ENCODE data around the gene FAM81A.
"Not testable (repeated sequence)": the region's sequence is repeated elsewhere in the genome, so short reads cannot be mapped to it uniquely, and the experiment has no call there.

Gene FAM81A

DNA sequence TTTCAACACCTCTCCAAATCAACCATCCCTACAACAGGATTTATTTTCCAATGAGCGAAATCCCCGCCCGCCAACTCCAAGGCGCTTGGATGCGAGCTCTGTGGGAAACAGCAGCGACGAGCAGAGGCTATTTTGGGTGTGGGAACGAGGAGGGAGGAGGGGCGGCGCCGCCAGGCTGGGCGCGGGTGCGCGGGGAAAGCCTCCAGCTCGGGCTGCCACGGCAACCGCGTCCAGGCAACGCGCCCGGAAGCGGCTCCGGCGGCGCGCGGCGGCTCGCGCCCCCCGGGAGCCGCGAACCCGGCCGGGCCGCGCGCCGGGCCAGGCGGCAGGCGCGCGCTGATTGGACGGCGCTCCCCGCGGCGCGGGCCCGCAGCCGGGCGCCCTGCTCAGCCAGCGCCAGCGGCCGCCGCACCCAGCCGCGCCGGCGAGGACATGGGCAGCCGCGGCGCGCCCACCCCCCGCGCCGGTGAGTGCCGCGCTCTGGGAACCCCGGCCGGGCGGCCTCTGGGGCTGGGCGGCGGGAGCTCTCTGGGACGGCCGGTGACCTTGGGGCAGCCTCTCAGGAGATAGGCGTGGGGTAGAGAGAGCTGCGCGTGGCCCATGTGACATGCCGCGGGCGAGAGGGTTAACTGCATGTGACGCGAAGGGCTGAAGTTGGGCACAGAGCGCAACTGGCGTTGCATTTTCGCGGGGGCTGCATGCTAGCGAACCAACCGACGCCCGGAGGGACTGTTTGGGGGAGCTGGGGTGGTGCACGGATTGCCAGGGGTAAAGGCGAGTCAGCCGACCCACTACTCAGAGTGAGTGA lies at the start of gene FAM81A:
Gene FAM81A, plus strand, starts transcription at position 370 of the 808 bp plus-strand sequence. CDS start 20,441 bp downstream, outside the sequence.
- no peak within 1 kb of the TSS for H3K27ac ChIP-seq (ENCODE audit: low read depth, low read length)
- peak within 1 kb of the TSS; percentile 44 for H3K9ac ChIP-seq (ENCODE audit: low read length)
- peaks cover 14% of the 10 kb centered on the region for H3K4me1 ChIP-seq (ENCODE audit: insufficient read depth, low read length)
- H3K4me3 ChIP-seq (ENCODE audit: low read depth in 1 of 2, low read length in 2 of 2) = peak within 1 kb of the TSS; percentile 57 to 65
- H3K9me3 ChIP-seq (ENCODE audit: low read length) = no peaks in the 10 kb centered on the region
- no peaks in the 10 kb centered on the region for H3K27me3 ChIP-seq (ENCODE audit: control insufficient read depth in 1 of 2, insufficient read depth in 2 of 2, low read length in 2 of 2)
- no peaks in the 10 kb centered on the region for H3K36me3 ChIP-seq (ENCODE audit: insufficient read depth, low read length)

DNA sequence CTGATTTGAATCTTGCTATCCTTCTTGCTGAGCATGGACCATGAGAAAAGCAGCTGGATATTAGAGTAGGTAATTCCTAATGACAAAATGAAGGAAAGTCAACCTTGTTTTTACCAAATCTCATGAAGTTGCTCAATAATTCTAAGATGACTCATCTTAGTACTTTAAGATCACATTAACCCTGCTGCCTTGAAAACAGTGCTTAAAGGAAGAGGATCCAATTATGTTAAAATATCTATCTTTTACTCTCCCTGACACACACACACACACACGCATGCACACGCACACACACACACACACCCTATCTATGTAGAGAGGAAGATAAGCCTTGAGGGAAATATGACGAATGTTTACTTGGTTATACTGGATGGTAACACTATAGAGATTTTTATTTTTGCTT lies 49.3 kb upstream of the FAM81A start:
- H3K4me1 ChIP-seq (ENCODE audit: insufficient read depth, low read length) = no peaks in the 10 kb centered on the region
- no peak overlapping the region for H3K27ac ChIP-seq (ENCODE audit: low read depth, low read length)

DNA sequence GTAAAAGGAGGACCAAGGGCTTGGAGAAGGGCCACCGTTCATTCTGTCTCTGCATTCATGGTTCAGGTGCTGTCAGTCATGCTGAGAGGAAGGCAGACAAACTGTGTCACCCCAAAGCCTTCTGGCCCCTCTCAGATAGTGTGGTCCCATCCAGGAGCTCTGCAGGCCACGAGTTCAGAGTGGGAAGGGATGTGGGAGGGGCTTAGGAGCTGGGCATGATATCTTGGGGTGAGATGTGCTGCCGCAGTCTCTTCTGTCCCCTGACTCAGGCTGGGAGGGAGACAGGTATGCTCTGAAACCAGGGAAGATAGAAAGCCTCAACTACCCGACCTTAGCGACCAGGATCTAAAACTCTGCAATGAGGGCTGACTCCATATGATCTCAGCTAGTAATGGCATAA lies 45.7 kb upstream of the FAM81A start:
- Histone ChIP-seq H3K27me3 (ENCODE audit: control insufficient read depth in 1 of 2, insufficient read depth in 2 of 2, low read length in 2 of 2) (no peaks in the 10 kb centered on the region), H3K4me3 (ENCODE audit: low read depth in 1 of 2, low read length in 2 of 2) (no peak overlapping the region), H3K36me3 (ENCODE audit: insufficient read depth, low read length) (no peaks in the 10 kb centered on the region), H3K9ac (ENCODE audit: low read length) (no peak overlapping the region), H3K27ac (ENCODE audit: low read depth, low read length) (no peak overlapping the region), H3K9me3 (ENCODE audit: low read length) (no peaks in the 10 kb centered on the region), H3K4me1 (ENCODE audit: insufficient read depth, low read length) (no peaks in the 10 kb centered on the region)

More for the DNA sequence above, 49.3 kb upstream of the FAM81A start:
- Histone ChIP-seq H3K9ac (ENCODE audit: low read length) (no peak overlapping the region), H3K9me3 (ENCODE audit: low read length) (no peaks in the 10 kb centered on the region), H3K36me3 (ENCODE audit: insufficient read depth, low read length) (no peaks in the 10 kb centered on the region), H3K4me3 (ENCODE audit: low read depth in 1 of 2, low read length in 2 of 2) (no peak overlapping the region), H3K27me3 (ENCODE audit: control insufficient read depth in 1 of 2, insufficient read depth in 2 of 2, low read length in 2 of 2) (no peaks in the 10 kb centered on the region)

DNA sequence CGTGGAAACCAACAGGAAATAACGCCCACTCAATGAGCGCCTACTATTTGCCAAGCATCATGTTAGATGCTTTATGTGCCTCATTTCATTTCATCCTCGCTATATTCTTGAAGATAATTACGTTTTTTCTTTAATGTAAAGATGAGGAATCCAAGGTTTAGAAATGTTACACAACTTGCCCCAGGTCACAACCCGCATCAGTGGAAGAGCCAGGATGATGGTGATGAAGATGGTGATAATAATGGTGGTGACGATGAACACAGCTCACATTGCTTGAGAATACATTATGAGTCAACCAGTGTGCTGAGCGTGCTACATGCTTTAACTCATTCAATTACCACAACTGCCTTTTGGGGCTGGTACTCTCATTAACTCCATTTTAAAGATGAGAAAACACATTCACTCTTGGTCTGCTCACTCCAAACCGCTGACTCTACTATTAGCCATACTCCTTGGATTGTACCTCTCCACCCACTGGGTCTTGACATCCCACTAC lies 43.8 kb upstream of the FAM81A start:
- Histone ChIP-seq H3K4me1 (ENCODE audit: insufficient read depth, low read length) (no peaks in the 10 kb centered on the region), H3K27me3 (ENCODE audit: control insufficient read depth in 1 of 2, insufficient read depth in 2 of 2, low read length in 2 of 2) (no peaks in the 10 kb centered on the region), H3K27ac (ENCODE audit: low read depth, low read length) (no peak overlapping the region), H3K4me3 (ENCODE audit: low read depth in 1 of 2, low read length in 2 of 2) (no peak overlapping the region), H3K9me3 (ENCODE audit: low read length) (no peaks in the 10 kb centered on the region), H3K36me3 (ENCODE audit: insufficient read depth, low read length) (no peaks in the 10 kb centered on the region), H3K9ac (ENCODE audit: low read length) (no peak overlapping the region)

DNA sequence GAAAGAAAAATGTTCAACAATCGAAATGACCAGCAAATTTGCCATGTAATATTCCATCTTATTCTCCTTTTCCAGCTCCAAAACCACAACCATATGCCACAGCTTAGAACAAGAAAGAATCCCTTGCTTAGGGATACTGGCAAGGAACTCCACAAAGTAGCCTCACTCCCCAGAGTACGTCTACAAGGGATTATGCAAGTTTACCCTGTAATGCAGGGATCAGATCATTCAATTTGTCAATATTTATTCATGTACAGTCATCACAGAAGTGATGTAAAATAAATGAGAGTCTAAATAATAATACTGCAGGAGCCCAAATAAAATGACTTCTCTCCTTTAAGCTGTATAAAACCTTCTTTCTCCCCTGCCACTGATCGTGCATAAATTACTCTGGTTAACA lies 41.8 kb upstream of the FAM81A start:
- no peaks in the 10 kb centered on the region for H3K27me3 ChIP-seq (ENCODE audit: control insufficient read depth in 1 of 2, insufficient read depth in 2 of 2, low read length in 2 of 2)
- no peak overlapping the region for H3K4me3 ChIP-seq (ENCODE audit: low read depth in 1 of 2, low read length in 2 of 2)
- H3K27ac ChIP-seq (ENCODE audit: low read depth, low read length) = no peak overlapping the region
- H3K4me1 ChIP-seq (ENCODE audit: insufficient read depth, low read length) = no peaks in the 10 kb centered on the region
- no peaks in the 10 kb centered on the region for H3K9me3 ChIP-seq (ENCODE audit: low read length)
- H3K36me3 ChIP-seq (ENCODE audit: insufficient read depth, low read length) = no peaks in the 10 kb centered on the region
- no peak overlapping the region for H3K9ac ChIP-seq (ENCODE audit: low read length)

DNA sequence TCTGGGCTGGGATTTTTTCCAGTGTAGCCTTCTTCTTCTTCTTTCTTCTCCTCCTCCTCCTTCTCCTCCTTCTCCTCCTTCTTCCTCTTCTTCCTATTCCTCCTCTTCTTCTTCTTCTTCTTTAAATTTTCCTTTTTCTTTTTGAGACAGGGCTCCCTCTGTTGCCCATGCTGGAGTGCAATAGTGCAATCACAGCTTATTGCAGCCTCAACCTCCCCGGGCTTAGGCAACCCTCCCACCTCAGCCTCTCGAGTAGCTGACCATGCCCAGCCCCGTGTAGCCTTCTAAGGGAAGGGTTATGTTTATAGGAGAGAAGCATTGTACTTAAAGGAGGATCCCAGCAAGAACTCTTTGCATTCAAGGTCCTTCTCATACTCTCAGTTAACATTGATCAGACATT lies 41.3 kb upstream of the FAM81A start:
- Histone ChIP-seq H3K4me3 (ENCODE audit: low read depth in 1 of 2, low read length in 2 of 2) (no peak overlapping the region), H3K9ac (ENCODE audit: low read length) (no peak overlapping the region), H3K4me1 (ENCODE audit: insufficient read depth, low read length) (no peaks in the 10 kb centered on the region), H3K27me3 (ENCODE audit: control insufficient read depth in 1 of 2, insufficient read depth in 2 of 2, low read length in 2 of 2) (no peaks in the 10 kb centered on the region), H3K36me3 (ENCODE audit: insufficient read depth, low read length) (no peaks in the 10 kb centered on the region), H3K27ac (ENCODE audit: low read depth, low read length) (no peak overlapping the region), H3K9me3 (ENCODE audit: low read length) (no peaks in the 10 kb centered on the region)

DNA sequence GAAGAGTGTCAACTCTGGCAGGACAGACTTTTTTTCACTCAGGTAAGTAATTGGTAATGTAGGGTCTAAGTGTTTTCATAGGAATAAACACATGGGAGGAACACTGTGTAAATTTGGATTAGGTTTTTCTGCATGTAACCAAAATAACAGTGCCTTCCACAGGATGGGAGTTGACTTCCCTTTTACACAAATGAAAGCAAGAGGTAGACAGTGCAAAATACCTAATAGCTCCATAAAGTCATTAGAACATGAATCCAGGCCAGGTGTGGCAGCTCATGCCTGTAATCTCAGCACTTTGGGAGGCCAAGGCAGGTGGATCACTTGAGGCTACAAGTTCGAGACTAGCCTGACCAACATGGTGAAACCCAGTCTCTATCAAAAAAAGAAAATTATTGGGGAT lies 39.8 kb upstream of the FAM81A start:
- Histone ChIP-seq H3K4me3 (ENCODE audit: low read depth in 1 of 2, low read length in 2 of 2) (no peak overlapping the region), H3K27ac (ENCODE audit: low read depth, low read length) (no peak overlapping the region), H3K36me3 (ENCODE audit: insufficient read depth, low read length) (no peaks in the 10 kb centered on the region), H3K27me3 (ENCODE audit: control insufficient read depth in 1 of 2, insufficient read depth in 2 of 2, low read length in 2 of 2) (no peaks in the 10 kb centered on the region), H3K4me1 (ENCODE audit: insufficient read depth, low read length) (no peaks in the 10 kb centered on the region), H3K9me3 (ENCODE audit: low read length) (no peaks in the 10 kb centered on the region), H3K9ac (ENCODE audit: low read length) (no peak overlapping the region)

DNA sequence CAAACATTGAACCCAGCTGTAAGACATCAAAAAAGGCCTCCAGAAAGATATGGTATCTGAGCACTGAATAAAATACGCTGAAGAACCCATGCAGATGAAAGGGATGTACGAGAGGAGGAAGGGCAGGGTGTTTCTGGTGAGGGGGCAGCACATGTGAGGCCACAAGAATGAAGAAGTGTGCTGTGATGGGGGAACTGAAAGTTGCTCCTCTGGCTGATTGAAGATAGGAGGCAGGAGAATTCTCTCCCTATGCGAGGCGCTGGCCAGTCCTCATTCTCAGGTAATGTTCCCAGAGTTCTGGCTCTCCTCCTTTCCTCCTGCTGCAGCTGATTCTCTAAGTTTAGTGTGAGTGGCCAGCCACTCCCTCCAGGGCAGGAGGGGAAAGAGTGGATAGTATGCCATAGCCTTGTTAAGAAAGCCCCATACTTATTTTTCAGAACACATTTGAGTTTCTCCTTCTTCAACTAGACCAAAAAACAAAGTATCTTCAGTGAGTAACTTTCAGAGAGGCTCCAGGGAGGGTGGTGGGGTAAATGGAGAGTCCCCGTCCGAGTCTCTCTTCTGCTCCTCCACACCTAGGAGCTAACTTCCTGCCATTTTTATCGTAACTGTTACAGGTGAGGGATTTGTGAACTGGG lies 38.4 kb upstream of the FAM81A start:
- Histone ChIP-seq H3K27me3 (ENCODE audit: control insufficient read depth in 1 of 2, insufficient read depth in 2 of 2, low read length in 2 of 2) (no peaks in the 10 kb centered on the region), H3K27ac (ENCODE audit: low read depth, low read length) (no peak overlapping the region), H3K36me3 (ENCODE audit: insufficient read depth, low read length) (no peaks in the 10 kb centered on the region), H3K9me3 (ENCODE audit: low read length) (no peaks in the 10 kb centered on the region), H3K4me1 (ENCODE audit: insufficient read depth, low read length) (no peaks in the 10 kb centered on the region), H3K4me3 (ENCODE audit: low read depth in 1 of 2, low read length in 2 of 2) (no peak overlapping the region), H3K9ac (ENCODE audit: low read length) (no peak overlapping the region)

DNA sequence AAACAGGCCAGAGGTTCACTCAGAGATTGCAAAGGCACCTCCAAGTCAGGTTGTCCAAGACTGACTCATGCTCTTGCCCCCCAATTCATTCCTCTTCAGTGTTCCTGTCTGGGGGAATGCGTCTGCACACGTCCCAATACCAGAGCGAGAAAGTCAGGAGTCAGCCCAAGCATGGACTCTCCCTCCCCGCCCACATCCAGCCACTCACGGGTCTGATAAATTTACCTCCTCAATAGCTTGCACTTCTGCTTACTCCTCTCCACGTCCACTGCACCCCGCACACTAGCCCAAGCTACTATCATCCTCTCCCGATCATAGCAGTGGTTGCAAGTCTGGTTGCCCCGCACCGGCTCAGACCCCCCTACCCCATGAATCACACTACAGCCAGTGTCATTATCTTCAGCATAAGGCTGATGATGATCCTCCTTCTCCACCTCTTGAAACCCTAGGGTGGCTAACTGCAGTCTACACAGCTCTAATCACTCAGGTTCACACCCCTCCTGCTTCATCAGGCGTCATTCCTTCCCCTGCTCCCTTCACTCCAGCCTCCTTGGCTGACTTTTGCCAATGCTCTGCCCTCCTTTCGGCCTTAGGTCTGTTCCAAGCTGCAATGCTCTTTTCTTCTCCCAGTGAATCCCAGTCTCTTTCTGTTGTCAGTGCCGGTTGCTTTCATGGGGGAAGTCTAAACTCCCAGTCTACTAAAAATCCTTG lies 37.7 kb upstream of the FAM81A start:
- H3K36me3 ChIP-seq (ENCODE audit: insufficient read depth, low read length) = no peaks in the 10 kb centered on the region
- no peaks in the 10 kb centered on the region for H3K9me3 ChIP-seq (ENCODE audit: low read length)
- no peaks in the 10 kb centered on the region for H3K27me3 ChIP-seq (ENCODE audit: control insufficient read depth in 1 of 2, insufficient read depth in 2 of 2, low read length in 2 of 2)
- no peak overlapping the region for H3K4me3 ChIP-seq (ENCODE audit: low read depth in 1 of 2, low read length in 2 of 2)
- no peaks in the 10 kb centered on the region for H3K4me1 ChIP-seq (ENCODE audit: insufficient read depth, low read length)
- no peak overlapping the region for H3K27ac ChIP-seq (ENCODE audit: low read depth, low read length)
- no peak overlapping the region for H3K9ac ChIP-seq (ENCODE audit: low read length)

DNA sequence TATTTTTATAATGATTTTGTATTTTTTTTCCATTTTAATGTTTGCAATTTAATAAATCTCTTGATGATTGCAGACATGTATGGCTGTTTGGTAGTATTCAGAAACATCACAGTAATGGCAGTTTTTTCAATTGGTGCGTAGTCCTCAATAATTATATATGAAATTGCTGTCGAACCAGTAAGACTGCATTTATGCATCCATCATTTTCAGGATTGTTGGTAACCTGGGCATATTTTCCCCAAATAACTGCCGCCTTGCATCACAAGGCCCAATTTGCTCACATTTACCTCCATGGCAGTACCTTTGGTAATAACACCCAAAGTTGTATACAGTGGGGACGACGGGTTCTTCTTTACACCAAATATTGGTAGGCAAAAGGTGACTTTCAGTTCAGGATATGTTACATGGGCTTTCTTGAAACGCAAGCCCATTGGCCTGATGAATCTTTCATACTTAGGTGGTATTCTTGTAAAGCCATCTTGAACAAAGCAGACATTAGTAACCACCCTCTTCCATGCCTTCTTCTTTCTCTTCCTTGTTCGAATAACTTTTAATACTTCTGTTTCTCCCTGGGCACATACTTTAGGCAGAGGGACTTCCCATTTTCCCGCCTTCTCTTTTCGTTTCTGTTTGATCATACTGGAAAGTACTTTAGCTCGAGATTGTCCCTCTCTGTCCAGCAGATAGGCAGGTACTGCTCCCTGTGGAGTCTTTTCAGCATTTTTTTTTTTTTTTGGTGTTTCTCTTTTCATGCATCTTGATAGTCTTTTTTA lies 36.7 kb upstream of the FAM81A start:
- not testable (repeated sequence) for H3K27me3 ChIP-seq (ENCODE audit: control insufficient read depth in 1 of 2, insufficient read depth in 2 of 2, low read length in 2 of 2); H3K9ac ChIP-seq (ENCODE audit: low read length); H3K9me3 ChIP-seq (ENCODE audit: low read length); H3K36me3 ChIP-seq (ENCODE audit: insufficient read depth, low read length); H3K4me3 ChIP-seq (ENCODE audit: low read depth in 1 of 2, low read length in 2 of 2); H3K27ac ChIP-seq (ENCODE audit: low read depth, low read length); H3K4me1 ChIP-seq (ENCODE audit: insufficient read depth, low read length)

All from muscle layer of colon (tissue), 2 donors.